C4-2B (cell line): Measurements from ENCODE around the gene TREML4.

Experiments
- ZFX ChIP-seq: fragments of 450-650 bp; IDR thresholded peaks from 2 replicates; pipeline ENCODE4 v1.6.1; 2017
- TF ChIP-seq, protein P1 (sequence below): fragments of 450-650 bp; conservative IDR thresholded peaks from 2 replicates; pipeline ENCODE4 v1.5.1; 2017; ENCODE audit warnings: mild to moderate bottlenecking

- TF ChIP-seq, protein P1, sequence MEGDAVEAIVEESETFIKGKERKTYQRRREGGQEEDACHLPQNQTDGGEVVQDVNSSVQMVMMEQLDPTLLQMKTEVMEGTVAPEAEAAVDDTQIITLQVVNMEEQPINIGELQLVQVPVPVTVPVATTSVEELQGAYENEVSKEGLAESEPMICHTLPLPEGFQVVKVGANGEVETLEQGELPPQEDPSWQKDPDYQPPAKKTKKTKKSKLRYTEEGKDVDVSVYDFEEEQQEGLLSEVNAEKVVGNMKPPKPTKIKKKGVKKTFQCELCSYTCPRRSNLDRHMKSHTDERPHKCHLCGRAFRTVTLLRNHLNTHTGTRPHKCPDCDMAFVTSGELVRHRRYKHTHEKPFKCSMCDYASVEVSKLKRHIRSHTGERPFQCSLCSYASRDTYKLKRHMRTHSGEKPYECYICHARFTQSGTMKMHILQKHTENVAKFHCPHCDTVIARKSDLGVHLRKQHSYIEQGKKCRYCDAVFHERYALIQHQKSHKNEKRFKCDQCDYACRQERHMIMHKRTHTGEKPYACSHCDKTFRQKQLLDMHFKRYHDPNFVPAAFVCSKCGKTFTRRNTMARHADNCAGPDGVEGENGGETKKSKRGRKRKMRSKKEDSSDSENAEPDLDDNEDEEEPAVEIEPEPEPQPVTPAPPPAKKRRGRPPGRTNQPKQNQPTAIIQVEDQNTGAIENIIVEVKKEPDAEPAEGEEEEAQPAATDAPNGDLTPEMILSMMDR: no peak
- TF ChIP-seq ZFX: no peak
Measured at GRCh38 chr6:41274256-41274655, 46.1 kb downstream of the TREML4 start.
